Thyroid gland (tissue), 4 donors: ENCODE measurements around the gene COL6A3.

Experiments used
- CTCF ChIP-seq, 6 experiments: fragments of 200-600 bp in 3 of 6; fragments of 450-650 bp in 3 of 6; sonication (generic) in 3 of 6; IDR thresholded peaks; one replicate each; pipeline ENCODE4 v1.5.1; 2016 to 2019; ENCODE audit warnings: antibody characterized with exemption in 6 of 6, mild to moderate bottlenecking in 2 of 6, inconsistent platforms in 1 of 6, moderate library complexity in 1 of 6
- POLR2A ChIP-seq, 2 donors: fragments of 450-650 bp; IDR thresholded peaks; one replicate each; pipeline ENCODE4 v1.6.1; 2017; ENCODE audit warnings: antibody characterized with exemption in 2 of 2, mild to moderate bottlenecking in 2 of 2, moderate library complexity in 1 of 2

- no peak for TF ChIP-seq CTCF (IDR thresholded peaks at IDR 0.05)
- TF ChIP-seq POLR2A (IDR thresholded peaks at IDR 0.05) = no peak
Observed at GRCh38 chr2:237361194-237362004, 52.6 kb downstream of the COL6A3 start.
